HG02763 (cell line): Measurements from ENCODE around the gene SCN2B.

ENCODE experiments used
- ATAC-seq: cut with Tn5 transposase; IDR thresholded peaks from one replicate; pipeline ENCODE4 v1.9.1; 2021; ENCODE audit warnings: mild to moderate bottlenecking, moderate library complexity; ENCODE audit not compliant: unreplicated experiment

The SCN2B gene, protein sequence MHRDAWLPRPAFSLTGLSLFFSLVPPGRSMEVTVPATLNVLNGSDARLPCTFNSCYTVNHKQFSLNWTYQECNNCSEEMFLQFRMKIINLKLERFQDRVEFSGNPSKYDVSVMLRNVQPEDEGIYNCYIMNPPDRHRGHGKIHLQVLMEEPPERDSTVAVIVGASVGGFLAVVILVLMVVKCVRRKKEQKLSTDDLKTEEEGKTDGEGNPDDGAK

DNA sequence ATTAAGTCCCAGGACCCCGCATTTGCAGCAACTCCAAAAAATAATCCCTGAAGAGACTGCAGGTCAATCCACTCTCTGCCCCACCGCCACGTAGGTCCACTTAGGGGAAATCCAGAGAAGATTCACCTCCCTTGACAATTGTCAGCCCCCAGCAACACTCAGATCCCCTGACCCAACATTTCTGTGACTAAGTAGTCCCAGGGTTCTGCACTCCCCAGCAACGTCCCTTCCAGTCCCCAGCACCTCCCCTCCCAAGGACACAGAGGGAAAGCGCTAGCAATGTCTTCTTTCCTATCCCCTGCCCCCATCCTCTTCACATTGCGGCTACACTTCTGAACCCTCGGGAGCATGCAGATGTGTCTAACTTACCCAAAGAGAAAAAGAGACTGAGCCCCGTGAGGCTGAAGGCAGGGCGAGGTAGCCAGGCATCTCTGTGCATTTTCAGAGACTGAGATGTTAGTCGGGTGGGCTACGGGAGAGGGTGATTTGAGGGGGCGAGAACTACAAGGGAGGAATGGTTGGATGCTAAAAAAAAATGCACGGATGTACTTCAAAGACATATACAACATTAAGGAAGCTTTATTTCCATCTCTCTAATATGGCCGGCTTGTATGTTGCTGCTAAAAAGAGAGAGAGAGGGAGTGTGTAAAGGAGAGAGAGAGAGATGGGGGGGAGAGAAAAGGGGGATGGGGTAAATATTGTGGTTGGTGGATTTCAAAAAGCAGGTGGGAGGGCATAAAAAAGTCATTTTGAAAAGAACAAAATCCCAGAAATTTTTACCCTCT is at the start of gene SCN2B:
TSS of gene SCN2B (minus strand) at position 647 of the 785 bp plus-strand sequence. CDS start at position 439, 208 bp downstream.
- no peak for ATAC-seq

DNA sequence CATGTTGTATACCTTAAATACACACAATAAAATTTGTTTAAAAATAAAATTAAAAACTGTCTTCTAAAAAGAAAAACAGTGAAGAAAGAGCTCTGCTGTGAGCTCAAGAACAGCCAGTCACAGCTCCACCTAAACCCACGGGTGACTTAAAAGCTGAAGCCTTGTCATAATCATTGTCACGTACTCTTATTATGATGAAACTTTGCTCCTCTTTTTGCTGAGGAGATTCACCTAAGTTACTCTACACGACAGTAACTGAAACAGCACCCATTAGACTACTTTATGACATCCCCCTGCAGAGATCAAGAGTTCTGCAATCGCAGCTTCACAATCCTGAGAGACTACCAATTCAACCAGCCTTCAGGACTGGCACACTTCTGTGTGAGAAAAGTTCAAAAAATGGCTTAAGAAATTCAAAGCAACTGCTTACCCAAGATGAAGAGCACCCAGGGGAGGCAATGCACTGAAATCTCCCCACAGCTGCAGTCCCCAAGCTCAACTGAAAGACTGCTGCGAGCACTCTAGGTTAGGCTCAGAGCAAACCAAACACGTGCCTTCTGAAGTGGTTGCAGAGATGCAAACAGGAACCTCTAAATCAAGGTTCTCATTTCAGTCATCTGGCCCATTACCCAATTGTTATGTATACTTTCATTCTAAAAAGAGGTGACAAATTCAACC is 48.2 kb upstream of the SCN2B start, which contains the start of gene JAML:
TSS of gene JAML (minus strand) at position 501 of the 678 bp plus-strand sequence. CDS start 10,145 bp downstream, outside the sequence.
- no peak for ATAC-seq

DNA sequence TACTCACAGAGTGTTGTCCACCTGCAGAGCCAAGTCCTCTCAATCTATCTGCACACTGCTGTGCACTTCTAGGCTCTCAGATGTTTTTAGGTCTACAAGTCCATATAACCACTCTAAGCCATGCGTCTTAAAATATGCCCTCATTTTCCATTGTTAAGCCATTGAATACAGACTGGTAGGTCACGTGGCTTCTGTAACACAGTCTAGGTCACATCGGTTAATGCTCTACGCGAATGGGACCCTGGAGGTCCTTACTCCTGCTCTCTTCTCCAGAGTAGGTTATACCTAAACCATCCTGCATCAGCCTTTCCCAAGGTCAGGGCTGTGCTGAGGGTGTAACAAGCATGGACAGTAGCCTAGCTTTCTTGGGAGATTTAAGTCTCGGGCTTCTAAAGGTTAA is 47.6 kb upstream of the SCN2B start:
- ATAC-seq, result no peak

DNA sequence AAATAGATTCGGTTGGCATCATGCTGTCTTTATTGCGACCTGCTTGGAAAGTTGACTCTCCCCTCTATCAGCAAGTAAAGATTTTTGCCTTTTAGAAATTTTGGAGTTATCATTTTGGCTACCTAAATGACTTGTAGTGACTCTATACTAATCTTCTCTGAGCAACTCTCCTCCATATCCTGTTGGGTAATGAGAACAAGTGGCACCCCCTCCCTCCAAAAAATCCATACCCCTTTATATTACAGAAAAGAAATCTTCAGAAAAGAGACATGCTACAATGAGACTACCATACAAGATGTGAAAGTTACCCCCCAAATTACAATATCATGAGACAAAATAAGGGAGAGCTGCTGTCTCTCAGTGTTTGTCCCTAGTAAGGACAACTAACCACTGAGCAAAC is 47.1 kb upstream of the SCN2B start:
- no peak for ATAC-seq

DNA sequence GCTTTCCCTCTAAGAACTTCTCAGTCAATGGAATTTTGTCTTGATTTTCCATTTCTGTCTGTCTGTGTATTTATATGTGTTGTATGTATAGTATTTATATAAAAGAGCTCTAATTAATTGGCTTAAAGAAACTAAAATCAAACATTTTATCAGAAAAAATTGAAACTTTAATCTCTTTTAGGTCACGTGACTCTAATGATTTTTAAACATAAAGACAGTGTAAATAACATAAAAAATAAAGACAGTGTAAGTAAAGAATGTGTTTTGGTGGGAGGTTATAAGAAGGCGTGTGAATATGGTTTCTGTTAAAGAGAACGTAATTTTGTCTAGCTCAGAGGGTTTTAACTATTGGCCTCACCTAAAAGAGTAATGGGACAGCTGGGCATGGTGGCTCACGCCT is 46.0 kb upstream of the SCN2B start:
- no peak for ATAC-seq

DNA sequence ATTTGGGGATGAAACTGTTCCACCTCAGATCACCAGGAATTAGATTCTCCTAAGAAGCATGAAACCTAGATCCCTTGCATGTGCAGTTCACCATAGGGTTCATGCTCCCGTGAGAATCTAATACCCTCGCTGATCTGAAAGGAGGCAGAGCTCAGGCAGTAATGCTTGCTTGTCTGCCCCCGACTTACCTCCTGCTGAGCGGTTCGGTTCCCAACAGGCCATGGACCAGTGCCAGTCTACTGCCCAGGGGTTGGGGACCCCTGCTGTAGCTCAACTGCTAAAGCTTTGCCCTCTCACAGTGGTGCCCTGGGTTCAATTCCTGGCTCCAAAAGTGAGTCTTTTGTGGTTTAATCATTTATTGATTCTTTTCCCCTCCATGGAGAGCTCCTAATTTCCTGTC is 45.0 kb upstream of the SCN2B start:
- ATAC-seq, result no peak

DNA sequence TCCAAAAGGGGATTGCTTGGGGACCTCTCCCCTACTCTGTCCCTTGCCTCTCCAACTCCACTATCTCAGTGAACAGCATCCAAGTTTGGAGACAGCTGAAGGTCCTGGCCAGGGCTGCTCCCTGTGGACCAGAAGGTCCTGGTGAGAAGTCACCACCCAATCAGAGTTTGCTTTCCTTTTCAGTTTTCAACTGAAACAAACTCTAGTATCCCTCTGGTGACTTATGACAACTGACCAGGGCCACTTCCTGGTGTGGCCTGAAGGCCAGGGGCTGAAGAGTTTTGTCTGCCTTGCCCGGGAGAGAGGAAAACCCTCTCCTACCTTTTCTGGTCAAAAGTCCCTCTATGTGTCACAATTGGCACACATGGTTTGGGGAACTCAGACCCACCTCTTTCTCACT is 43.3 kb upstream of the SCN2B start:
- no peak for ATAC-seq

DNA sequence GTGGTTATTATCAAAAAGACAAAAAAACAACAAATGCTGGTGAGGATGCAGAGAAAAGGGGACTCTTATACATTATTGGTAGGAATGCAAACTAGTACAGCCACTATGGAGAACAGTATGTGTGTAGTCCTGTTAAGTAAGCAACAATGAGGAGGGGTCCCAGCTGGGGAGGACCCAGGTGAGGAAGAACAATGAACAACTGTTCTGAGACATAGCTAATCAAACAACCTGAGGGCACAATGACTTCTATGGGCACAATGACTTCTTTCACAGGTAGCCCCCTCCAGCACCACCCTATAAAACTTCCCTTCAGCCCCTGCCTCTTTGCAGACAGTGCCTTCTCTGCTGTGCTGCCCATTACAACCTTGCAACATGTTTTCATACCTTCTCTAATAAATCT is 42.8 kb upstream of the SCN2B start:
- no peak for ATAC-seq

DNA sequence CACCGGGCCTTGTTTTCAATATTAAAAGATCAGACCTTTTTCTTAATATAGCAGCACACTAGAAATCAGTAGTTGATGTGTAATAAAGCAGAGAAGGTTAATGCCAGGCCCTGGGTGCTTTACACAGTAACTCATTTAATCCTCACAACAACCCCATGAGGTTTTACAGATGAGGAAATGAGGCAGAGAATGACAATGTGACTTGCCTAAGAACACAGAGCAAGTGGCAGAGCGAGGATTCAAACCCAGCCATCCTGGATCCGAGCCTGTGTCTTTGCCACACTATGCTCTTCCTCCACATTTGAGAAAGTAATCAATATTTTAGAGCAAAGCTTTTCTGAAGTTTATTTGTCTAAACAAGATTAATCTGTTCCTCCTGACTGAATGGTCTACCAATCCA is 41.1 kb upstream of the SCN2B start:
- no peak for ATAC-seq

DNA sequence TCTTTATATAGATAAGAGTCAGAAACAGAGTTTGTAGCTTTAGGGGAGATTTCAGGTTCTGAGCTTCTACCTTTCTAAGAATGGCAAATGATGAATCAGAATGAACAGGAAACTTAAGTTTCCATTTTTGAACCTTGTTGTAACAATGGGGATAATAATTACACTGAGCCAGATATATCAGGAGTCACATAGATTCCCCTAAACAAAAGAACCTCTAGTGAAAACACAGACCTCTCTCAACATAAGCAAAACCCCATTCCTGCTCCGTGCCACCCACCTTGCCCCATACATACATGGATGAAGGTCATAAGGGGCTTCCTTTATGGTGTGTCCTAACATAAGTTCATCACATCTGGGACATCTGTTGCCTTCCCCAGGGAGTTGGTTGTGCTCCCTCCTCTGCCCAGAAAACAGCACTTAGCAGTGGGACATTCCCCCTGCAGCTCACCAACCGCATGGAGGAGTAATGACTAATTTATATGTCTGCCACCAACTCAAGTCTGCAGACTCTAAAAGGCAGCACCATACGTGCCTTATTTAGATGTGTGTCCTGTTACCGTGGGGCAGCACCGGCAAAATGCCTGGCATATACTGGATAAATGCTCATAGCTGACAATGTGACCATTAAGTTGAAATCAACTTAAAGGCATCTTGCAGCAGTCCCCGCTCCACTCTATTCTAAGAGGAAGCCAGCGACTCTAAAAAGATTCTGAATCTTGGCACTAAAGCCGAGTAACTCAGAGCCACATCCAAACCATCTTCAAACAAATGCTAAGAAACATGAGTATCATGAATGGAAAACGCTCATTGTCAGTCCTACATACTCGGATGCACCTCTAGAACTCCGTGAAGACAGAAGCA is 40.4 kb upstream of the SCN2B start:
- ATAC-seq, result peak; percentile 43

DNA sequence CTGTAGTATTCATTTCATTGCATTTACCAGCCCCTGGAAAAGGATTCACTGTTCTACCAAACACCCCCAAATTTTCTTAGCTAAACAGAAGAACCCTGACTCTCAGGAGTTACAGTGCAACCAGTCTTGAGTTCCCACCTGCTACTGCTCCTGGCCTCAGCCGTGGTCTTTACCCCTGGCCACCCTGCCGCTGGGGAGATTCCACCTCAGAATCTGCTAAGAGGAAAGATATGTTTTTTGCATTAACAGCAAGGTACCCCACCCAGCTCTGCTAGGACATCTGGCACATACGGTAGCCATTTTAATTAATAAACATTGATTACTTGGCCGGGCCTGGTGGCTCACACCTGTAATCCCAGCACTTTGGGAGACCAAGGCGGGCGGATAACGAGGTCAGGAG is 39.3 kb upstream of the SCN2B start:
- no peak for ATAC-seq

DNA sequence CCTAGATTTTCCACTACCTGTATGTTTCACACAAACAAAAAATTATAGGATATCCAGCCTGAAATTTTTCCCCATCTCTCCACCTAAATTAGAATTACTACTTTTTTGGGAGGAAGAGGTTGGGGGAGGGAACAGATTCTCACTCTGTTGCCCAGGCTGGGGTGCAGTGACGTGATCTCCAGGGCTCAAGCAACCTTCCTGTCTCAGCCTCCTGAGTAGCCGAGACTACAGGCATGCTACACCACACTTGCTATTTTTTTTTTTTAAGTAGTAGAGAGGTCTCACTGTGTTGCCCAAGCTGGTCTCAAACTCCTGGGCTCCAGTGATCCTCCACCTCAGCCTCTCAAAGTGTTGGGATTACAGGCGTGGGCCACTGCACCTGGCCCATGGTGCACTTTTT is 38.8 kb upstream of the SCN2B start:
- no peak for ATAC-seq

DNA sequence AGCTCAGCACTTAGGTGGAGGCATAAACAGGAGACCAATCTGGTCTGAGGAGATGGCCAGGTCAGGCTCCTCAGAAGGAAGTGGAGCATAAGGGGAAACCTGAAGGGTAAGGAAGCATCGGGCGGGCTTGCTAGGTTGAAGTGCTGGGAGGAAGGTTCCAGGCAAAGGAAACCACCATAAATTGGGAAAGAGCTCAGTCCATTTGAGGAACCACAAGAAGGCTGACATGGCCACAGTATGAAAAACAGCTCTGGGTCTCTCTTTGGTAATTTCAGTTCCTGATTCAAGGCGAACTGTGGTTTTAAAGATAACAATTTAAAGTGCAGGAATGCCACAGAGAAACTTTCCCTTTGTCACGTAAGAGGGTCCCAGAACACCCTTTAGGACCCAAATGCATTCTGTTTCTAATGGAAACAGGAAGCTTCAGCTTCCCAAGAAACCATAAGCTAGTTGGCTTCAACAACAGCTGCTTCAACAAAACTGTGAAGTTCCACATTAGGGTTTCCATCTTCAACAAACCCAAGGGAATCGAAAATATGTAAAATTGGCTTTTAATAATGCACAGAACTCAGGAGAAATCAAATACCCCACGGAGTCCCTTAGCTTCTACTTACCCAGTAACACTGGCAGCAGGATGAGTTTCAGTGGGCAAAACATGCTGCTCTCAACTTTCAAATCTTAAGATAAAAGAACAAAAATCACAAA is 37.9 kb upstream of the SCN2B start:
- no peak for ATAC-seq

DNA sequence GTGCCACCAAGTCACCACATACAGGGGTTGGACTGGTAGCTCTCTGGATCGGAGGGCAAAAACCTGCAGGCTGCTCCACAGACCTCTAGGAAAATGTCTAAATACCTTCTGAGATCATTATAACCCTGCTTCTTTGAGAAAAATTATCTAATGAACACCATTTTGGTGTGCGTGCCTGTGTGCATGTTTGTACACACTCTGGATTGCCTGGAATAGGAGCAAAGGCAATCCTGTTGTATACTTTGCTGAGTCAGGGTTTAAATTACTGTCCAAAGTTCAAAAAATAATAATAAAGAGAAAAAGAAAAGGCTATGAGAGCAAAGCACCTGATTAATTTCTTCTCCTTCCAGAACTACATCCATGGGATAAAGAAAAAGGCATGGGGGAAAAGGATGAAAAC is 37.3 kb upstream of the SCN2B start:
- no peak for ATAC-seq

DNA sequence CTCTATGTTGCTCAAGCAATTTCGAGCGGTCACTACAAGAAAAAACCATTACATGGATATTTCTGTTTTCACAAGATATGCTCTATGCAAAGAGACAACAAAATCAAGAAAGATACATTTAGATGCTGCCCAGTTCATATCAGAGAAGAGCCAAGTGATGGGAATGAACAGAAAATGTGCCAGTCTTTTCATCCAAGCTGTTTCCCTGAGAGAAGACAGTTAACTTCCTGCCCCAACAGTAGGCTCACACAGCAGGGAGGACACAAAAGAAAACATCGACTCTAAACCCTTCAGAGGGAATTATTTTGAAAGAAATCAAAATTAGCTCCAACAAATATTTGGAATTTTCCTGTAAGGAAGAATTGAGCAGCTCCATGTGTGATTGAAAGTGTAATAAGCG is 36.8 kb upstream of the SCN2B start:
- ATAC-seq, result no peak

DNA sequence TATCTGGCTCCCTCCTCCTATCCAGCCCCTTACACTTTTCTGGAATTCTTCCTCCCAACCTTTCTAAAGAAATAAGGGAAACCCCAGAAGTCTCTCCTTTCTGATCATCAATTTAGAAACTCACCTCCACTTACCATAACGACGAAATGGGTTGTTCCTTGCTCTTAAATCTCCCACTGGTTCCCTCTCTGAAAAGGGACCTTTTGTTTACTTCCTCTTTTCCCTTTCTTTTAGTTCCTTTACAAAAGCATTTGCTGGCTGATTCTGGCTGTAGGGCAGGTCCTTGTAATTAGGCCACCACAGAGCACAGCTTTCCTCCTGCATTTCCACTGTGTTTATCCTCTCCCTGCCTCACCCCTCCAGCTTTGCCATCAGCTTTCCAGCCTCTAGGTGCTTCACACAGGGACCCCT is 36.3 kb upstream of the SCN2B start:
- no peak for ATAC-seq

DNA sequence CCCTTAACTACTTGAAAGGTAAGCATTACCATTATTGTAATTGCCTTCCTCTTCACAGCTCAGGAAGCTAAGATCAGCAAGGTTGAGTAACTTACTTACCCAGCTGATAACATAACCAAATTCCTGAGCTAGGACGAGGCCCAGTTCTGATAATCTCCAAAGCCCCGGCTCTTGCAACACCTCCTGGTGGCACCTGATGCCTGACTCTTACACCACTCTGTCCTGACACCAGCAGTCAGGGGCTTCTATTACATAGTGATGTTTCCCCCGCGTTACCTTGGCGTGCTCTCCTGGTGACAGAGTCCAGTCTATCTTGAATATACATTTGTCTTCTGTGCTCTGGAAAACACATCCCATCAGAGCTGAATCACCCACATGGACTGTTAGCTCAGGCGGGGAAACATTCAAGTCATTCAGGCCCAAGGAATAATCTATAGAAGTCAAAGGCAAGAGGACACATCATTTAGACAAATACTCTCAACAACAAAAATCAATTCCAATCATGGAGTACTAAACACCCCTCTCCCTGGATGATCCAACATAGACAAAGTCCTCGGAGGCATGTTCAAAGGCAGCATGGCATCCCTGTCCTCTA is 35.8 kb upstream of the SCN2B start:
- ATAC-seq, result no peak

DNA sequence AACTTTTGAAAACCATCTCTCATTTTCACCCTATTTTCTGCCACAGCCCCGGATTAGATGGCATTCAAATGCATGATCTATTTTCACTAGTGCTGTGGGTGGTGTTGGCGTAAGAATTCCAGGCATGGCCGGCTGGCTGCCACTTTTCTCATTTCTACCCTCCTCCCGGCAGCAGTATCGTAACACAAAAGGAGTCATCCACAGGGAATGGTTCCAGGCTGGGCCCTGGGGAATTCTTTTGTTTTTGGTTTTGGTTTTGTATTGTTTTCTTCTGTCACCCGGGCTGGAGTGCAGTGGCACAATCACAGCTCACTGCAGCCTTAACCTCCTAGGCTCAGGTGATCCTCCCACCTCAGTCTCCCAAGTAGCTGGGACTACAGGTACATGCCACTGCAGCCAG is 34.6 kb upstream of the SCN2B start:
- ATAC-seq, result no peak

DNA sequence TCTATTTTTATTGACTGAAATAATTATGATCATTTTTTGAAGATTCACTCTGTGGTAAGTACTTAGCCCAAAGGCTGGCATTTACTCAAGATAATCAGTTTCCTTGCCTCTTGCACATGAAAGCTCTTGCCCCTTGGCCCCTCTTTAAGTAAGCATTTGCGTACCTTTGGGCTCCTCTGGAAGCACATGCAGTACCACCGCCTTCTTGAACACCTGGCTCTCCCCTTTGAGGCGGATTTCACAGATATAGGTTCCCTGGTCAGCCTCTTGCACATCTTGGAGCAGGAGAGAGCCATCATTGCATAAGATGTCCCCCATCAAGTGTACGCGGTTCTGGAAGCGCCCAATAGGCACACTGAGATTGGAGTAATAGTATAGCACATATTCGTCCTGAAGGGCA is 33.9 kb upstream of the SCN2B start:
- ATAC-seq, result no peak

DNA sequence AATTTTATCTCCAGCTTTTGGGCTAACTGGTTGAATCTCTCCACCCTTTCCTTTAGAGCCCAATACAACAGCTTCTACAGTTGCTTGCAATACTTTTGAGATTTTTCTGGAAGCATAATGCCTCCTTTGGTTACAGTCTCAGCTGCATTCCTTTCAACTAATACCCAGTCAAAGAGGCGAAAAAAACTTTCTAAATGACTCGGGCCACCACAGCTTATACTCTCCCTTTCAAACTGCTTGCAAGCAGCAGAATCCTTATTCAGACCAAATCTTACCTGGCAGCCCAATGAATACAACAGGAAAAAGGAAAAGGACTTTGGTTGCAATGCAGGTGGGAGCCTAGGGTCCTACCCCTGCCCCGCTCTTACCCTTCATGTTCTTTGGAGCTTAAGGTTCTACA is 32.6 kb upstream of the SCN2B start:
- no peak for ATAC-seq
